BJ (cell line): Measurements from ENCODE around the gene IFRD2. TPM values are rescaled to one million over a fixed set of nuclear protein-coding genes. Genes with fewer than 3 reads are reported as not detected.

Source experiments
- CTCF ChIA-PET: fragments of 350-600 bp; formaldehyde crosslinking; extraction: SDS; loops from one replicate; lab custom pipeline; 2021; ENCODE audit warnings: antibody characterized with exemption, inconsistent platforms; lab: Yijun Ruan, JAX
- POLR2A ChIA-PET: fragments of 300-600 bp; sonication (Branson Sonifier 250); formaldehyde crosslinking; extraction: SDS; loops from one replicate; lab custom pipeline; 2021; ENCODE audit warnings: antibody characterized with exemption; lab: Charles Lee
- DNase-seq: peaks from one replicate; pipeline ENCODE4 v3.0.0-alpha.2; 2011; ENCODE audit warnings: low read depth
- H3K27me3 ChIP-seq: 2 replicates; pipeline ENCODE4 v1.6.0; 2011; ENCODE audit warnings: low read length; ENCODE audit not compliant: control insufficient read depth, insufficient read depth
- H3K36me3 ChIP-seq: 2 replicates; pipeline ENCODE4 v1.5.1; 2011; ENCODE audit warnings: low read length; ENCODE audit not compliant: control insufficient read depth, insufficient read depth
- H3K4me3 ChIP-seq: 2 replicates; pipeline ENCODE4 v1.5.1; 2011; ENCODE audit warnings: low read depth, mild to moderate bottlenecking, control low read depth, low read length
- polyA plus RNA-seq: library from polyadenylated mRNA; depleted of rRNA; stranded (reverse); fragments of >200 nt; gene quantifications from 2 replicates; pipeline ENCODE4 v1.2.3, GENCODE V29; 2011
- TF ChIP-seq, protein P1 (sequence below): IDR thresholded peaks from 2 replicates; pipeline ENCODE4 v1.5.1; 2011; ENCODE audit warnings: low read depth, mild to moderate bottlenecking, control low read depth, inconsistent platforms, low read length, moderate library complexity; ENCODE audit not compliant: insufficient read depth

IFRD2 gene
- polyA plus RNA-seq, 1 experiment = 56.7 TPM

DNA sequence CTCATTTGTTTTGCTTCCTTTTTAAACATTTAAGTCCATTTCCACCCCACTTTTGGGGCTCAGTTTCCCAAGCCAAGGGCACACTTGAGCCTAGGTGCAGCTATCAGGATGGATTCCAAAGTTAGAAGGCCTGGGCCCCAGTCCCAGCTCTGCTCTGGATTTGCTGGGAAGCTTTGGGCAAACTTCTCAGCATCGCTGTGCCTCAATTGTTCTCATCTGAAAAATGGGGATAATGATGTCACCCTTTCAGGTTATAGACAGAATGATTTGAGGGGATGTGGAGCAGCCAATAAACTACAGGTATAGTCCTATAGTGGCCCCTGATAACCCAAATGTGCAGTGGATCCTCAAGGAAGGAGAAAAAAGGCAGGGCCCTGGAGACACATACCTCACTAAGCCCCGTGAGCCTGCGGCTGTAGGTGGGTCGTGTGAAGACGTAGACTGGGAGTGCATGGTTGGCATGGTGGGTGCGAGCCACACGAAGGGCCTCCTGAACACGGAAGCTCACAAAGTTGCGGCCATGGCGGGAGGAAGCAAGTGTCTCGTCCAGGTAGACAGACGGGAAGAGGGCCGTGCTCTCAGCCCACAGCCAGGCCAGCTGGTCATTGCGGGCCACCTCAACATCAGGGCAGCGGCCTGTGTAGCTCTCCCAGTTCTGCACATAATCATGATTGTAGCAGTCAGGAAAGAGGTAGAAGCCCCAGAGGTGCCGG, 27.1 kb upstream of the IFRD2 start:
- H3K4me3 ChIP-seq = no peak overlapping the region
- no peak for DNase-seq
- H3K36me3 ChIP-seq = peaks cover 20% of the 10 kb centered on the region
- H3K27me3 ChIP-seq = no peaks in the 10 kb centered on the region
- TF ChIP-seq, protein P1, sequence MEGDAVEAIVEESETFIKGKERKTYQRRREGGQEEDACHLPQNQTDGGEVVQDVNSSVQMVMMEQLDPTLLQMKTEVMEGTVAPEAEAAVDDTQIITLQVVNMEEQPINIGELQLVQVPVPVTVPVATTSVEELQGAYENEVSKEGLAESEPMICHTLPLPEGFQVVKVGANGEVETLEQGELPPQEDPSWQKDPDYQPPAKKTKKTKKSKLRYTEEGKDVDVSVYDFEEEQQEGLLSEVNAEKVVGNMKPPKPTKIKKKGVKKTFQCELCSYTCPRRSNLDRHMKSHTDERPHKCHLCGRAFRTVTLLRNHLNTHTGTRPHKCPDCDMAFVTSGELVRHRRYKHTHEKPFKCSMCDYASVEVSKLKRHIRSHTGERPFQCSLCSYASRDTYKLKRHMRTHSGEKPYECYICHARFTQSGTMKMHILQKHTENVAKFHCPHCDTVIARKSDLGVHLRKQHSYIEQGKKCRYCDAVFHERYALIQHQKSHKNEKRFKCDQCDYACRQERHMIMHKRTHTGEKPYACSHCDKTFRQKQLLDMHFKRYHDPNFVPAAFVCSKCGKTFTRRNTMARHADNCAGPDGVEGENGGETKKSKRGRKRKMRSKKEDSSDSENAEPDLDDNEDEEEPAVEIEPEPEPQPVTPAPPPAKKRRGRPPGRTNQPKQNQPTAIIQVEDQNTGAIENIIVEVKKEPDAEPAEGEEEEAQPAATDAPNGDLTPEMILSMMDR = no peak
- ChIA-PET CTCF (interaction anchor here (0.6 to 1.3 kb wide), 4 partner anchors 12 to 611 kb away, joined by 3 to 5 read pairs (median 3); partner anchors contain the start of gene IFRD2), POLR2A (no interaction called here)

DNA sequence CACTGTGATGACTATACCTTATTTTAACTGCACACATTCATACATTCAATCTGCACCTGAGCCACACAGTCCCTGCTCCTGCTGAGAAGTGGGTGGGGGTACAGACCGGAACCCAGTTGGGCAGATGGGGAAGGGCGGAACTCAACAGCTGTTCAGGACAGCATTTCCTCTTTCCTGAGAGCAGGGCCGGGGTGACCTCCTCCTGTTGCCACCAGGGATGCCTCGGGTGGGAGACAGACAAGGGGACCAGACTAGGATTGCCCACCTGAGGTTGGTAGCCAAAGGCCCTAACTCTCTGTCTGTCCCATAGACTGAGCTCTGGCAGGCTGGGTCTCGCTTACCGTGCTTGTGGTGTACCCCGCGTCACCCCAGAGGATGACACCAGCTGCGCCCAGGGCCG, 26.4 kb upstream of the IFRD2 start:
- TF ChIP-seq, protein P1 = no peak
- ChIA-PET POLR2A (no interaction called here), CTCF (interaction anchor here (0.6 to 1.3 kb wide), 4 partner anchors 11 to 610 kb away, joined by 3 to 5 read pairs (median 3); partner anchors contain the start of gene IFRD2)
- DNase-seq = no peak
- peaks cover 20% of the 10 kb centered on the region for H3K36me3 ChIP-seq
- H3K27me3 ChIP-seq = no peaks in the 10 kb centered on the region
- no peak overlapping the region for H3K4me3 ChIP-seq

GRCh38 chr3:50318163-50318562, 25.9 kb upstream of the IFRD2 start:
- ChIA-PET CTCF (interaction anchor here (1.2 to 1.9 kb wide), 3 partner anchors 11 to 91 kb away, joined by 3 read pairs; partner anchors contain the start of genes HYAL3 and NAA80), POLR2A (no interaction called here)
- DNase-seq = no peak
- TF ChIP-seq, protein P1 = no peak
- Histone ChIP-seq H3K4me3 (no peak overlapping the region), H3K27me3 (no peaks in the 10 kb centered on the region), H3K36me3 (peaks cover 20% of the 10 kb centered on the region)

DNA sequence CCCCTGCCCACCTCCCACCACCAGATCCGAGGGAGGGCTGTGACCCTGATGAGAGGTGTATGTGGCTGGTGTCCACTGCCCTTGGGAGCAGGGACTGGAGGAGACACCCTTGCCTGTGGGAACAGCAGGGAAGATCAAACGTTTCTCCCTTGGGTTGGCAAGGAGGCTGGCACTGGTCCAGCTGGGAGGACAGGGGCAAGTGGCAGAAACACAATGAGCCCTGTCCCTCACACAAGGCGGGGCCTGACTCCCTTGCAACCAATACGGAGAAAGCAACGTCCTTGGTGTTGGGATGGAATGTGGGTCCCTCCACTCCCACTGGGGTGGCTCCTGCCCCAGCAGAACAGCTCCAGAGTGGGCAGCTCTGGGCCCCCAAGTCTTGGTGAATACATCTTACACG, 25.1 kb upstream of the IFRD2 start:
- CTCF ChIA-PET = interaction anchor here (1.9 kb wide), 1 partner anchor 18 kb away, joined by 3 read pairs; the partner anchor contains the start of genes HYAL3 and NAA80
- TF ChIP-seq, protein P1 = no peak
- Histone ChIP-seq H3K4me3 (no peak overlapping the region), H3K27me3 (no peaks in the 10 kb centered on the region), H3K36me3 (peaks cover 20% of the 10 kb centered on the region)
- POLR2A ChIA-PET = no interaction called here
- DNase-seq = no peak

GRCh38 chr3:50316657-50317242, 24.5 kb upstream of the IFRD2 start:
- ChIA-PET POLR2A (no interaction called here), CTCF (interaction anchor here (1.9 to 3.0 kb wide), 2 partner anchors 7 to 18 kb away, joined by 3 to 15 read pairs; partner anchors contain the start of genes HYAL2, HYAL3 and NAA80)
- no peak for DNase-seq
- Histone ChIP-seq H3K27me3 (no peaks in the 10 kb centered on the region), H3K36me3 (peaks cover 20% of the 10 kb centered on the region), H3K4me3 (no peak overlapping the region)
- TF ChIP-seq, protein P1 = no peak
